Ishikawa (cell line): Measurements from ENCODE around the gene PI4K2B.

Source experiments
- CEBPB ChIP-seq: IDR thresholded peaks from 2 replicates; pipeline ENCODE4 v1.6.1; 2012
- CREB1 ChIP-seq: IDR thresholded peaks from 2 replicates; pipeline ENCODE4 v1.6.1; 2012; ENCODE audit warnings: low read depth
- EP300 ChIP-seq: IDR thresholded peaks from 2 replicates; pipeline ENCODE4 v1.6.1; 2012; ENCODE audit warnings: borderline replicate concordance
- NFIC ChIP-seq: IDR thresholded peaks from 2 replicates; pipeline ENCODE4 v1.6.1; 2012
- REST ChIP-seq: IDR thresholded peaks from 2 replicates; pipeline ENCODE4 v1.6.1; 2012; ENCODE audit warnings: low read depth, mild to moderate bottlenecking
- TAF1 ChIP-seq: IDR thresholded peaks from 2 replicates; pipeline ENCODE4 v1.6.1; 2012; ENCODE audit warnings: low read depth, mild to moderate bottlenecking
- TCF12 ChIP-seq: IDR thresholded peaks from 2 replicates; pipeline ENCODE4 v1.6.1; 2012; ENCODE audit warnings: low read depth
- TEAD4 ChIP-seq: IDR thresholded peaks from 2 replicates; pipeline ENCODE4 v1.6.1; 2012
- TF ChIP-seq, protein P1 (sequence below): IDR thresholded peaks from 2 replicates; pipeline ENCODE4 v1.6.1; 2012
- TF ChIP-seq, protein P2 (sequence below): IDR thresholded peaks from 2 replicates; pipeline ENCODE4 v1.6.1; 2012

DNA sequence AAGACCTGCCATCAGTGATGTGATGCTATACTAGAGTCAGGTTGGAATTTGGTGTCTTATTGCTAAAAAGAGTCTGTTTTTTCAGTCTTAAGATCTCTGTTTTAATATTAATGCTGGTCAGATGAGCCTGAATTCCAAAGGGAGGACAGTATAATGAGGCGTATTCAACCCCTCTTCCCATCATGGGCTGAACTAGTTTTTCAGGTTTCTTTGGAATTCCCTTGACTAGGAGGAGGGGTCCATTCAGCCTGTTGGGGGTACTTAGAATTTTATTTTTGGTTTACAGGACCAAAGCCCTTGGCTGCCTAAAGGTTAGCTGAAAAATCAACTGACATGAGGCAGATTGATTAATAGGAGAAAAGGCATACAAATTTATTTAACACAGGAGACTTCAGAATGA, 24.1 kb upstream of the PI4K2B start:
- TF ChIP-seq, protein P1, sequence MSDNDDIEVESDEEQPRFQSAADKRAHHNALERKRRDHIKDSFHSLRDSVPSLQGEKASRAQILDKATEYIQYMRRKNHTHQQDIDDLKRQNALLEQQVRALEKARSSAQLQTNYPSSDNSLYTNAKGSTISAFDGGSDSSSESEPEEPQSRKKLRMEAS: no peak
- TF ChIP-seq TCF12 (no peak), REST (no peak), EP300 (no peak), CREB1 (no peak), TAF1 (no peak), CEBPB (no peak), NFIC (no peak), TEAD4 (no peak)
- TF ChIP-seq, protein P2, sequence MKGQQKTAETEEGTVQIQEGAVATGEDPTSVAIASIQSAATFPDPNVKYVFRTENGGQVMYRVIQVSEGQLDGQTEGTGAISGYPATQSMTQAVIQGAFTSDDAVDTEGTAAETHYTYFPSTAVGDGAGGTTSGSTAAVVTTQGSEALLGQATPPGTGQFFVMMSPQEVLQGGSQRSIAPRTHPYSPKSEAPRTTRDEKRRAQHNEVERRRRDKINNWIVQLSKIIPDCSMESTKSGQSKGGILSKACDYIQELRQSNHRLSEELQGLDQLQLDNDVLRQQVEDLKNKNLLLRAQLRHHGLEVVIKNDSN: no peak
